Measurements from ENCODE around the gene RIF1. TPM values are rescaled to one million over a fixed set of nuclear protein-coding genes. Genes with fewer than 3 reads are reported as not detected.

RIF1 gene
- total and polyA plus RNA-seq, 4 experiments from 2014 or later: 13.0 to 73.3 (median 57.3) TPM

- no peaks in the 10 kb centered on the region for H3K9me3 ChIP-seq (ENCODE audit: control insufficient read depth in 1 of 2, low read length in 2 of 2)
- H3K27me3 ChIP-seq (ENCODE audit: insufficient read depth, low read length): no peaks in the 10 kb centered on the region
- intact Hi-C loops (cut with micrococcal nuclease): no loop called here
- Mint-ChIP-seq H3K9me3 (no peaks in the 10 kb centered on the region), H3K27me3 (no peaks in the 10 kb centered on the region), H3K36me3 (peaks cover 79 to 84% of the 10 kb centered on the region in 2 donors), H3K4me3 (no peak overlapping the region), H3K27ac (no peak overlapping the region), H3K4me1 (peaks cover 0 to 8% (median 6%) of the 10 kb centered on the region in 4 donors)
- DNase-seq: no peak
- ChIA-PET CTCF (ENCODE audit: partially characterized antibody) (no interaction called here), POLR2A (ENCODE audit: partially characterized antibody) (interaction anchor here (0.7 kb wide), 1 partner anchor 29 kb away, joined by 3 read pairs; no protein-coding TSS in a partner anchor)
- peaks cover 66% of the 10 kb centered on the region for H3K36me3 ChIP-seq (ENCODE audit: insufficient read depth, low read length)
- H3K4me1 ChIP-seq (ENCODE audit: insufficient read depth, low read length): no peaks in the 10 kb centered on the region
- no peak overlapping the region for H3K4me3 ChIP-seq (ENCODE audit: low read length in 2 of 2)
- H3K27ac ChIP-seq (ENCODE audit: low read depth, low read length): no peak overlapping the region
Observed at GRCh38 chr2:151465771-151466170, 56.1 kb downstream of the RIF1 start.

GRCh38 chr2:151470556-151470955 is 60.9 kb downstream of the RIF1 start:
- Histone ChIP-seq H3K4me3 (ENCODE audit: low read length in 2 of 2) (no peak overlapping the region), H3K27me3 (ENCODE audit: insufficient read depth, low read length) (no peaks in the 10 kb centered on the region), H3K4me1 (ENCODE audit: insufficient read depth, low read length) (no peaks in the 10 kb centered on the region), H3K36me3 (ENCODE audit: insufficient read depth, low read length) (peaks cover 67% of the 10 kb centered on the region), H3K27ac (ENCODE audit: low read depth, low read length) (no peak overlapping the region), H3K9me3 (ENCODE audit: control insufficient read depth in 1 of 2, low read length in 2 of 2) (no peaks in the 10 kb centered on the region)
- H3K27ac Mint-ChIP-seq: no peak overlapping the region
- no peaks in the 10 kb centered on the region for H3K9me3 Mint-ChIP-seq
- POLR2A ChIA-PET (ENCODE audit: partially characterized antibody): no interaction called here
- no peak overlapping the region for H3K4me3 Mint-ChIP-seq
- intact Hi-C loops (cut with micrococcal nuclease): no loop called here
- H3K4me1 Mint-ChIP-seq: peaks cover 4 to 5% (median 5%) of the 10 kb centered on the region in 4 donors
- CTCF ChIA-PET (ENCODE audit: partially characterized antibody): no interaction called here
- DNase-seq: no peak
- no peaks in the 10 kb centered on the region for H3K27me3 Mint-ChIP-seq
- peaks cover 70 to 82% of the 10 kb centered on the region in 2 donors for H3K36me3 Mint-ChIP-seq

- H3K4me1 Mint-ChIP-seq: peaks cover 2 to 5% (median 4%) of the 10 kb centered on the region in 4 donors
- H3K4me3 ChIP-seq (ENCODE audit: low read length in 2 of 2): no peak overlapping the region
- CTCF ChIA-PET (ENCODE audit: partially characterized antibody): no interaction called here
- H3K27ac Mint-ChIP-seq: no peak overlapping the region
- H3K9me3 Mint-ChIP-seq: no peaks in the 10 kb centered on the region
- no peaks in the 10 kb centered on the region for H3K27me3 ChIP-seq (ENCODE audit: insufficient read depth, low read length)
- H3K36me3 ChIP-seq (ENCODE audit: insufficient read depth, low read length): peaks cover 54% of the 10 kb centered on the region
- H3K36me3 Mint-ChIP-seq: peaks cover 72 to 75% of the 10 kb centered on the region in 2 donors
- no peak overlapping the region for H3K4me3 Mint-ChIP-seq
- intact Hi-C loops (cut with micrococcal nuclease): no loop called here
- H3K27ac ChIP-seq (ENCODE audit: low read depth, low read length): no peak overlapping the region
- no peaks in the 10 kb centered on the region for H3K27me3 Mint-ChIP-seq
- H3K9me3 ChIP-seq (ENCODE audit: control insufficient read depth in 1 of 2, low read length in 2 of 2): no peaks in the 10 kb centered on the region
- POLR2A ChIA-PET (ENCODE audit: partially characterized antibody): no interaction called here
- H3K4me1 ChIP-seq (ENCODE audit: insufficient read depth, low read length): no peaks in the 10 kb centered on the region
- DNase-seq: no peak
Observed at GRCh38 chr2:151472966-151473365, 63.3 kb downstream of the RIF1 start.

GRCh38 chr2:151475071-151475470 is 65.4 kb downstream of the RIF1 start:
- no peak overlapping the region for H3K27ac ChIP-seq (ENCODE audit: low read depth, low read length)
- H3K9me3 ChIP-seq (ENCODE audit: control insufficient read depth in 1 of 2, low read length in 2 of 2): no peaks in the 10 kb centered on the region
- ChIA-PET POLR2A (ENCODE audit: partially characterized antibody) (no interaction called here), CTCF (ENCODE audit: partially characterized antibody) (no interaction called here)
- no peak overlapping the region for H3K27ac Mint-ChIP-seq
- intact Hi-C loops (cut with micrococcal nuclease): no loop called here
- peaks cover 65 to 67% of the 10 kb centered on the region in 2 donors for H3K36me3 Mint-ChIP-seq
- no peaks in the 10 kb centered on the region for H3K27me3 ChIP-seq (ENCODE audit: insufficient read depth, low read length)
- no peaks in the 10 kb centered on the region for H3K4me1 ChIP-seq (ENCODE audit: insufficient read depth, low read length)
- H3K4me3 ChIP-seq (ENCODE audit: low read length in 2 of 2): no peak overlapping the region
- no peaks in the 10 kb centered on the region for H3K9me3 Mint-ChIP-seq
- DNase-seq: no peak
- H3K4me1 Mint-ChIP-seq: peaks cover 2 to 5% (median 3%) of the 10 kb centered on the region in 4 donors
- H3K27me3 Mint-ChIP-seq: no peaks in the 10 kb centered on the region
- no peak overlapping the region for H3K4me3 Mint-ChIP-seq
- H3K36me3 ChIP-seq (ENCODE audit: insufficient read depth, low read length): peaks cover 42% of the 10 kb centered on the region

- no peaks in the 10 kb centered on the region for H3K27me3 Mint-ChIP-seq
- peaks cover 60 to 61% of the 10 kb centered on the region in 2 donors for H3K36me3 Mint-ChIP-seq
- Histone ChIP-seq H3K4me1 (ENCODE audit: insufficient read depth, low read length) (no peaks in the 10 kb centered on the region), H3K36me3 (ENCODE audit: insufficient read depth, low read length) (peaks cover 33% of the 10 kb centered on the region), H3K27ac (ENCODE audit: low read depth, low read length) (no peak overlapping the region), H3K27me3 (ENCODE audit: insufficient read depth, low read length) (no peaks in the 10 kb centered on the region), H3K9me3 (ENCODE audit: control insufficient read depth in 1 of 2, low read length in 2 of 2) (no peaks in the 10 kb centered on the region), H3K4me3 (ENCODE audit: low read length in 2 of 2) (no peak overlapping the region)
- POLR2A ChIA-PET (ENCODE audit: partially characterized antibody): no interaction called here
- DNase-seq: no peak
- CTCF ChIA-PET (ENCODE audit: partially characterized antibody): no interaction called here
- intact Hi-C loops (cut with micrococcal nuclease): no loop called here
- H3K4me3 Mint-ChIP-seq: no peak overlapping the region
- peaks cover 2 to 5% (median 4%) of the 10 kb centered on the region in 4 donors for H3K4me1 Mint-ChIP-seq
- H3K9me3 Mint-ChIP-seq: no peaks in the 10 kb centered on the region
- no peak overlapping the region for H3K27ac Mint-ChIP-seq
Observed at GRCh38 chr2:151476287-151476686, 66.6 kb downstream of the RIF1 start.

GRCh38 chr2:151478011-151478410 is 68.3 kb downstream of the RIF1 start:
- Histone ChIP-seq H3K36me3 (ENCODE audit: insufficient read depth, low read length) (peaks cover 32% of the 10 kb centered on the region), H3K27ac (ENCODE audit: low read depth, low read length) (no peak overlapping the region), H3K4me3 (ENCODE audit: low read length in 2 of 2) (no peak overlapping the region), H3K9me3 (ENCODE audit: control insufficient read depth in 1 of 2, low read length in 2 of 2) (no peaks in the 10 kb centered on the region), H3K4me1 (ENCODE audit: insufficient read depth, low read length) (no peaks in the 10 kb centered on the region), H3K27me3 (ENCODE audit: insufficient read depth, low read length) (no peaks in the 10 kb centered on the region)
- H3K9me3 Mint-ChIP-seq: no peaks in the 10 kb centered on the region
- intact Hi-C loops (cut with micrococcal nuclease): no loop called here
- DNase-seq: no peak
- H3K36me3 Mint-ChIP-seq: peaks cover 53 to 58% of the 10 kb centered on the region in 2 donors
- no peaks in the 10 kb centered on the region for H3K27me3 Mint-ChIP-seq
- H3K27ac Mint-ChIP-seq: no peak overlapping the region
- no peak overlapping the region for H3K4me3 Mint-ChIP-seq
- H3K4me1 Mint-ChIP-seq: peaks cover 0 to 4% (median 0%) of the 10 kb centered on the region in 4 donors
- ChIA-PET CTCF (ENCODE audit: partially characterized antibody) (no interaction called here), POLR2A (ENCODE audit: partially characterized antibody) (no interaction called here)

- POLR2A ChIA-PET (ENCODE audit: partially characterized antibody): no interaction called here
- no peaks in the 10 kb centered on the region for H3K9me3 ChIP-seq (ENCODE audit: control insufficient read depth in 1 of 2, low read length in 2 of 2)
- intact Hi-C loops (cut with micrococcal nuclease): no loop called here
- no peaks in the 10 kb centered on the region for H3K4me1 ChIP-seq (ENCODE audit: insufficient read depth, low read length)
- Mint-ChIP-seq H3K4me3 (no peak overlapping the region), H3K4me1 (peaks cover 0 to 6% (median 0%) of the 10 kb centered on the region in 4 donors), H3K36me3 (peaks cover 44 to 54% of the 10 kb centered on the region in 2 donors), H3K9me3 (no peaks in the 10 kb centered on the region), H3K27ac (no peak overlapping the region), H3K27me3 (no peaks in the 10 kb centered on the region)
- H3K27ac ChIP-seq (ENCODE audit: low read depth, low read length): no peak overlapping the region
- peaks cover 6% of the 10 kb centered on the region for H3K36me3 ChIP-seq (ENCODE audit: insufficient read depth, low read length)
- no peak for DNase-seq
- CTCF ChIA-PET (ENCODE audit: partially characterized antibody): no interaction called here
- H3K4me3 ChIP-seq (ENCODE audit: low read length in 2 of 2): no peak overlapping the region
- no peaks in the 10 kb centered on the region for H3K27me3 ChIP-seq (ENCODE audit: insufficient read depth, low read length)
Observed at GRCh38 chr2:151481744-151482143, 72.0 kb downstream of the RIF1 start.

Data from CD4-positive, alpha-beta memory T cell (primary cell).